Stimulated activated CD8-positive, alpha-beta memory T cell treated with anti-CD3 and anti-CD28 coated beads, Interleukin-12 subunit alpha, Interleukin-12 subunit beta, amount 100 ng/mL, for 24 hours (primary cell): Measurements from ENCODE around the gene KLHDC8B.

Source experiments
- DNase-seq: peaks from one replicate; pipeline ENCODE4 v3.0.0-alpha.2; 2020; ENCODE audit errors: extremely low read depth

The KLHDC8B gene

GRCh38 chr3:49171119-49171774 is at the start of gene KLHDC8B:
TSS of gene KLHDC8B (plus strand) at chr3:49171598. CDS start at chr3:49172770, 1,172 bp downstream.
- peak; percentile 64 for DNase-seq

- DNase-seq = no peak
Measured at GRCh38 chr3:49122022-49122421, 49.4 kb upstream of the KLHDC8B start.

- DNase-seq = no peak
Measured at GRCh38 chr3:49122451-49122850, 48.9 kb upstream of the KLHDC8B start.

GRCh38 chr3:49122886-49123545 is 48.4 kb upstream of the KLHDC8B start:
- no peak for DNase-seq

GRCh38 chr3:49123687-49124086 is 47.7 kb upstream of the KLHDC8B start:
- no peak for DNase-seq

- DNase-seq = no peak
Measured at GRCh38 chr3:49124203-49124602, 47.2 kb upstream of the KLHDC8B start.

GRCh38 chr3:49124991-49125670 is 46.3 kb upstream of the KLHDC8B start:
- DNase-seq = no peak

GRCh38 chr3:49131040-49131439 is 40.4 kb upstream of the KLHDC8B start:
- no peak for DNase-seq

- DNase-seq = no peak
Measured at GRCh38 chr3:49131576-49131975, 39.8 kb upstream of the KLHDC8B start.

GRCh38 chr3:49132073-49132436 is 39.3 kb upstream of the KLHDC8B start:
- no peak for DNase-seq

- no peak for DNase-seq
Measured at GRCh38 chr3:49132437-49133225, 38.8 kb upstream of the KLHDC8B start, which contains the start of gene LAMB2. TSS of gene LAMB2 (minus strand) at chr3:49133050. CDS start at chr3:49132867, 183 bp downstream.

GRCh38 chr3:49133226-49133951 is 38.0 kb upstream of the KLHDC8B start:
- no peak for DNase-seq

GRCh38 chr3:49134471-49135265 is 36.7 kb upstream of the KLHDC8B start:
- DNase-seq = no peak

- DNase-seq = no peak
Measured at GRCh38 chr3:49135499-49135898, 35.9 kb upstream of the KLHDC8B start.

GRCh38 chr3:49140080-49140479 is 31.3 kb upstream of the KLHDC8B start:
- DNase-seq = no peak

GRCh38 chr3:49148159-49148558 is 23.2 kb upstream of the KLHDC8B start:
- no peak for DNase-seq

GRCh38 chr3:49151610-49152009 is 19.8 kb upstream of the KLHDC8B start:
- no peak for DNase-seq

- no peak for DNase-seq
Measured at GRCh38 chr3:49153349-49153912, 18.0 kb upstream of the KLHDC8B start.

GRCh38 chr3:49157289-49157688 is 14.1 kb upstream of the KLHDC8B start:
- DNase-seq = no peak

- no peak for DNase-seq
Measured at GRCh38 chr3:49158103-49158709, 13.2 kb upstream of the KLHDC8B start.
